WERI-Rb-1 (cell line): Measurements from ENCODE around the gene PTMS.

Experiments
- DNase-seq: peaks from one replicate; pipeline ENCODE4 v3.0.0-alpha.2; 2020
- H3K27ac ChIP-seq: fragments of 250-450 bp; sonication (Bioruptor Pico); 2 replicates; pipeline ENCODE4 v1.5.1; 2020; ENCODE audit warnings: mild to moderate bottlenecking, moderate library complexity
- H3K27me3 ChIP-seq: fragments of 250-450 bp; sonication (Bioruptor Pico); 2 replicates; pipeline ENCODE4 v1.5.1; 2021; ENCODE audit warnings: mild to moderate bottlenecking, low read depth, moderate library complexity; ENCODE audit not compliant: insufficient read depth, severe bottlenecking
- H3K36me3 ChIP-seq: fragments of 250-450 bp; sonication (Bioruptor Pico); 2 replicates; pipeline ENCODE4 v1.5.1; 2020; ENCODE audit warnings: mild to moderate bottlenecking, moderate library complexity
- H3K4me3 ChIP-seq: 2 replicates; pipeline ENCODE4 v1.5.1; 2011; ENCODE audit warnings: low read depth, mild to moderate bottlenecking, control low read depth, low read length
- H3K9me3 ChIP-seq: fragments of 250-450 bp; sonication (Bioruptor Pico); 2 replicates; pipeline ENCODE4 v1.5.1; 2021; ENCODE audit warnings: mild to moderate bottlenecking, moderate library complexity; ENCODE audit not compliant: severe bottlenecking
- CTCF ChIP-seq: IDR thresholded peaks from 2 replicates; pipeline ENCODE4 v1.5.1; 2011; ENCODE audit warnings: low read depth, mild to moderate bottlenecking, control low read depth, inconsistent platforms, low read length

Gene PTMS

DNA sequence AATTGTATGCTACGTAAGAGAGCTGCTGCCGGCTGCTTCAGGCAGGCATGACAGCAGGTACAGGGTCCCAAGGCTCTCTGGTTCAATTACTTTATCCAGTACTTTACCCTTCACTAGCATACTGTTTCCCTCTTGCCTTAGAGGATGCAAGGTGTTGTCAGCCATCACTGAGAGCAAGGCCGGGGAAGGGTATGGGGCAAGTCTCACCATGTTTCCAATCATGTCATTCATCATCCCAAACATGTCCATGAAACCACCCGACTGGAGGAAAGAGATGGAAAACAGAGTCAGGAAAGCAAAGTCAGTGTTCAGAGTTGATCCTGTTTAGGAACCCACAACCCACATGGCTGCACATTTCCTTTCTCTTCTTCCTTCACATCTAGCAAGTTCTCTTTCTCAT lies 15.7 kb upstream of the PTMS start:
- peaks cover 71% of the 10 kb centered on the region for H3K36me3 ChIP-seq
- DNase-seq = no peak
- TF ChIP-seq CTCF = no peak
- no peak overlapping the region for H3K27ac ChIP-seq
- no peaks in the 10 kb centered on the region for H3K9me3 ChIP-seq
- no peaks in the 10 kb centered on the region for H3K27me3 ChIP-seq
- no peak overlapping the region for H3K4me3 ChIP-seq

- peak overlapping the region; percentile 97 for H3K27ac ChIP-seq
Observed at GRCh38 chr12:6751767-6752166, 14.4 kb upstream of the PTMS start.

GRCh38 chr12:6752167-6752920 lies 13.8 kb upstream of the PTMS start:
- no peaks in the 10 kb centered on the region for H3K9me3 ChIP-seq
- DNase-seq = peak; percentile 72
- TF ChIP-seq CTCF = peak; percentile 43; the same call in 1 of the 2 replicates
- H3K36me3 ChIP-seq = peaks cover 52% of the 10 kb centered on the region
- H3K27me3 ChIP-seq = no peaks in the 10 kb centered on the region
- peak overlapping the region; percentile 97 for H3K27ac ChIP-seq
- H3K4me3 ChIP-seq = peak overlapping the region; percentile 73

More at GRCh38 chr12:6751767-6752166, 14.4 kb upstream of the PTMS start:
- TF ChIP-seq CTCF = no peak
- Histone ChIP-seq H3K9me3 (no peaks in the 10 kb centered on the region), H3K36me3 (peaks cover 58% of the 10 kb centered on the region), H3K4me3 (peak overlapping the region; percentile 73; the same call in 1 of the 2 replicates), H3K27me3 (no peaks in the 10 kb centered on the region)
- no peak for DNase-seq

- TF ChIP-seq CTCF = peak; percentile 92
- peak; percentile 99 for DNase-seq
- H3K27me3 ChIP-seq = no peaks in the 10 kb centered on the region
- peak within 1 kb of the TSS; percentile 73 for H3K4me3 ChIP-seq
- peaks cover 44% of the 10 kb centered on the region for H3K36me3 ChIP-seq
- no peaks in the 10 kb centered on the region for H3K9me3 ChIP-seq
- H3K27ac ChIP-seq = peak within 1 kb of the TSS; percentile 97
Observed at GRCh38 chr12:6752921-6753771, 13.0 kb upstream of the PTMS start, which contains the start of gene MLF2. Gene MLF2 (minus strand): TSS chr12:6753141. CDS start chr12:6752334, 807 bp downstream.

DNA sequence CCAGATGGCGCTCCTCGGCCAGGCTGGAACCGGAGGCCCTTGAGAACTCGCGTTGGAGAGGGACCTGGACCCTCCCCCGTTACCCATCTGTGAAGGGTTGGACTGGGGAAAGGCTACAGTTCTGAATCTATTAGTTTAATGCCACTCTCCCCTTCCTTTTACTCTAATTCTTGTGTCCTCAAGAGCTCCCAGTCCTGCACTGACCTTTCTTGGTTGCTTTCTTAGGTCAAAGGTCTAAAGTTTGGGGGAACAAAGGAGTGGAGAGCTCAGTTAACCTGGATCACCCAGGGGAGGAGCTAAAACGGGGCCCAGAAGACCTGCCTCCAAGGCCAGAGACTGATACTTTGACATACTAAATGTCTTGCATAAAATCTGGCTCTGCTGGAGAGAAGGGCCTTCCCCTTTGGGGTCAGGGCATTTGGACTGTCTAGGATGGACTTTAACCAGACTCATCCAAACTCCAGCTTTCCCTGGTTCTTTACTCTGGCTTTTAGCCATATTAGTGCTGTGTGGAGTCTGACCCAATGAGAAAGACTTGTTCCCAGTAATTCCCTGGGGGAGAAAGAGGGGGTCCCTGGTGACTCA lies 12.3 kb upstream of the PTMS start:
- peak overlapping the region; percentile 73 for H3K4me3 ChIP-seq
- H3K36me3 ChIP-seq = peaks cover 37% of the 10 kb centered on the region
- no peaks in the 10 kb centered on the region for H3K9me3 ChIP-seq
- DNase-seq = no peak
- peak overlapping the region; percentile 97 for H3K27ac ChIP-seq
- TF ChIP-seq CTCF = no peak
- no peaks in the 10 kb centered on the region for H3K27me3 ChIP-seq
